Mesendoderm (in vitro differentiated cells): Measurements from ENCODE around the gene MRRF. TPM values are rescaled to one million over a fixed set of nuclear protein-coding genes. Genes with fewer than 3 reads are reported as not detected.

Experiments used
- DNase-seq: peaks from one replicate; pipeline ENCODE4 v3.0.0; 2013
- H2AK5ac ChIP-seq: 2 replicates; pipeline ENCODE4 v1.6.1; 2013; ENCODE audit warnings: low read length, inconsistent platforms
- H2BK120ac ChIP-seq: 2 replicates; pipeline ENCODE4 v1.6.1; 2013; ENCODE audit warnings: low read depth, mild to moderate bottlenecking, low read length, moderate library complexity, mixed read lengths
- H2BK15ac ChIP-seq: replicated peaks from 2 replicates; pipeline ENCODE4 v1.6.1; 2013; ENCODE audit warnings: low read depth, mild to moderate bottlenecking, moderate library complexity
- H2BK5ac ChIP-seq: 2 replicates; pipeline ENCODE4 v1.6.1; 2013; ENCODE audit warnings: low read length, inconsistent platforms
- H3K18ac ChIP-seq: 2 replicates; pipeline ENCODE4 v1.6.1; 2013; ENCODE audit warnings: mild to moderate bottlenecking, low read length, mixed read lengths
- H3K23ac ChIP-seq: one replicate; pipeline ENCODE4 v1.6.1; 2013; ENCODE audit warnings: low read length
- H3K27ac ChIP-seq: 2 replicates; pipeline ENCODE4 v1.5.1; 2013; ENCODE audit warnings: low read depth, mild to moderate bottlenecking, inconsistent platforms, low read length, moderate library complexity
- H3K27me3 ChIP-seq: 2 replicates; pipeline ENCODE4 v1.6.1; 2013; ENCODE audit warnings: low read length, control low read depth, mild to moderate bottlenecking, inconsistent platforms; ENCODE audit not compliant: insufficient read depth, poor library complexity
- H3K36me3 ChIP-seq: 2 replicates; pipeline ENCODE4 v1.6.1; 2013; ENCODE audit warnings: low read length, inconsistent platforms; ENCODE audit not compliant: control insufficient read depth, insufficient read depth
- H3K4ac ChIP-seq: one replicate; pipeline ENCODE4 v1.6.1; 2013; ENCODE audit warnings: low read depth, mild to moderate bottlenecking, low read length, moderate library complexity
- H3K4me1 ChIP-seq: 2 replicates; pipeline ENCODE4 v1.6.1; 2013; ENCODE audit warnings: low read depth, low read length, inconsistent platforms; ENCODE audit not compliant: control insufficient read depth
- H3K4me2 ChIP-seq: 2 replicates; pipeline ENCODE4 v1.6.1; 2013; ENCODE audit warnings: low read length
- H3K4me3 ChIP-seq: 2 replicates; pipeline ENCODE4 v1.5.1; 2013; ENCODE audit warnings: mild to moderate bottlenecking, low read length
- H3K56ac ChIP-seq: one replicate; pipeline ENCODE4 v1.6.1; 2013; ENCODE audit warnings: low read length
- H3K79me1 ChIP-seq: 2 replicates; pipeline ENCODE4 v1.6.1; 2013; ENCODE audit warnings: low read length, inconsistent platforms
- H3K79me2 ChIP-seq: 2 replicates; pipeline ENCODE4 v1.6.1; 2013; ENCODE audit warnings: mild to moderate bottlenecking, low read length; ENCODE audit not compliant: control insufficient read depth, insufficient read depth
- H3K9ac ChIP-seq: 2 replicates; pipeline ENCODE4 v1.6.1; 2013; ENCODE audit warnings: low read length, inconsistent platforms
- H4K5ac ChIP-seq: one replicate; pipeline ENCODE4 v1.6.1; 2013; ENCODE audit warnings: low read length
- H4K8ac ChIP-seq: one replicate; pipeline ENCODE4 v1.6.1; 2013; ENCODE audit warnings: low read depth, mild to moderate bottlenecking, control low read depth, low read length, moderate library complexity
- WGBS: extraction: QIAGEN DNeasy Blood & Tissue Kit; methylation state at CpG from one replicate; pipeline ENCODE4 v1.1.7; 2013; ENCODE audit warnings: low lambda C conversion rate, missing lambda C conversion rate; ENCODE audit not compliant: insufficient coverage; ENCODE audit errors: extremely low coverage; 5-methylcytosine and 5-hydroxymethylcytosine counted together
- small RNA-seq: library from polyadenylated mRNA; stranded (forward); fragments of <200 nt; extraction: miRNeasy Mini kit (QIAGEN cat#:217004); gene quantifications from one replicate; pipeline ENCODE3, GENCODE V24; 2013; ENCODE audit not compliant: insufficient read depth

MRRF gene

GRCh38 chr9:122379340-122379739, 114.7 kb downstream of the MRRF start:
- no peaks in the 10 kb centered on the region for H3K79me1 ChIP-seq
- H3K4ac ChIP-seq = no peak overlapping the region
- H3K23ac ChIP-seq = no peak overlapping the region
- WGBS = no CpG with 5 or more reads among the region's 1 CpG
- no peaks in the 10 kb centered on the region for H3K27me3 ChIP-seq
- no peak overlapping the region for H3K4me3 ChIP-seq
- H3K56ac ChIP-seq = no peak overlapping the region
- no peak overlapping the region for H3K18ac ChIP-seq
- H4K5ac ChIP-seq = no peak overlapping the region
- no peak overlapping the region for H2AK5ac ChIP-seq
- H3K79me2 ChIP-seq = no peaks in the 10 kb centered on the region
- H3K27ac ChIP-seq = no peak overlapping the region
- no peak overlapping the region for H2BK120ac ChIP-seq
- no peak overlapping the region for H2BK5ac ChIP-seq
- peaks cover 5% of the 10 kb centered on the region for H3K4me1 ChIP-seq
- no peak overlapping the region for H2BK15ac ChIP-seq
- DNase-seq = no peak
- H3K4me2 ChIP-seq = no peak overlapping the region
- no peak overlapping the region for H3K9ac ChIP-seq
- no peak overlapping the region for H4K8ac ChIP-seq
- no peaks in the 10 kb centered on the region for H3K36me3 ChIP-seq

DNA sequence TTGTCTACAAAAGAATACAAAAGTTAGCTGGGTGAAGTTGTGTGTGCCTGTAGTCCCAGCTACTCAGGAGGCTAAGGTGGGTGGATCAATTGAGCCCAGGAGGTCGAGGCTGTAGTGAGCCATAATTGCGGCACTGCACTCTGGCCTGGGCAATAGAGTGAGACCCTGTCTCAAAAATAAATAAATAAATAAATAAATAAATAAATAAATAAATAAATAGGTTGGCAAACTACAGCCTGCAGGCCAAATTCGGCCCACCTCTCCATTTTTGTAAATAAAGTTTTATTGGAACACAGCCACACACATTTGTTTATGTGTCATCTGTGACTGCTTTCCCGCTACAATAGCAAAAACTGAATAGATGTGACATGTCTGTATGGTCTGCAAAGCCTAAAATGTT, 115.6 kb downstream of the MRRF start:
- no CpG with 5 or more reads among the region's 4 CpGs for WGBS

More for the DNA sequence above, 115.6 kb downstream of the MRRF start:
- H4K8ac ChIP-seq = no peak overlapping the region
- H2BK15ac ChIP-seq = no peak overlapping the region
- no peak overlapping the region for H3K23ac ChIP-seq
- no peak overlapping the region for H3K56ac ChIP-seq
- H3K18ac ChIP-seq = no peak overlapping the region
- H3K27me3 ChIP-seq = no peaks in the 10 kb centered on the region
- H3K4me2 ChIP-seq = no peak overlapping the region
- no peak overlapping the region for H2AK5ac ChIP-seq
- H3K79me1 ChIP-seq = no peaks in the 10 kb centered on the region
- H3K4me1 ChIP-seq = peaks cover 2% of the 10 kb centered on the region
- no peak overlapping the region for H3K27ac ChIP-seq
- H3K4ac ChIP-seq = no peak overlapping the region
- H2BK120ac ChIP-seq = no peak overlapping the region
- no peak overlapping the region for H3K9ac ChIP-seq
- no peak overlapping the region for H2BK5ac ChIP-seq
- no peaks in the 10 kb centered on the region for H3K36me3 ChIP-seq
- no peak for DNase-seq
- H4K5ac ChIP-seq = no peak overlapping the region
- no peaks in the 10 kb centered on the region for H3K79me2 ChIP-seq
- no peak overlapping the region for H3K4me3 ChIP-seq

Small RNA genes within 50 kb of the gene (small RNA-seq; reads per million reads assigned to genes)
- not detected for gene AL162424.1
